Measurements from ENCODE around the gene SEC62. TPM values are rescaled to one million over a fixed set of nuclear protein-coding genes. Genes with fewer than 3 reads are reported as not detected.

SEC62 gene
- total RNA-seq, result 75.4 and 85.7 TPM in 2 replicates

- intact Hi-C loops (cut with micrococcal nuclease), result loop anchor here (1.0 to 2.0 kb wide), 5 partner anchors 70 to 256 kb away; partner anchors contain the start of genes GPR160, PHC3 and PRKCI
- Mint-ChIP-seq H3K4me1 (ENCODE audit: low read depth) (peaks cover 42% of the 10 kb centered on the region), H3K4me3 (peak within 1 kb of the TSS; percentile 91), H3K9me3 (no peaks in the 10 kb centered on the region), H3K27ac (peak within 1 kb of the TSS; percentile 99), H3K27me3 (ENCODE audit: insufficient read depth) (peaks cover 2% of the 10 kb centered on the region), H3K36me3 (ENCODE audit: low read depth) (peaks cover 12% of the 10 kb centered on the region)
- DNase-seq (ENCODE audit: low spot score), result peak; percentile 90
Observed at GRCh38 chr3:169966428-169966950, at the start of gene SEC62. Gene SEC62, plus strand, starts transcription at chr3:169966807. Its CDS starts 16 bp downstream, at chr3:169966823.

- H3K4me3 Mint-ChIP-seq, result no peak overlapping the region
- peaks cover 6% of the 10 kb centered on the region for H3K27me3 Mint-ChIP-seq (ENCODE audit: insufficient read depth)
- no peaks in the 10 kb centered on the region for H3K4me1 Mint-ChIP-seq (ENCODE audit: low read depth)
- no peak for DNase-seq (ENCODE audit: low spot score)
- intact Hi-C loops (cut with micrococcal nuclease), result no loop called here
- no peak overlapping the region for H3K27ac Mint-ChIP-seq
- no peaks in the 10 kb centered on the region for H3K9me3 Mint-ChIP-seq
- H3K36me3 Mint-ChIP-seq (ENCODE audit: low read depth), result no peaks in the 10 kb centered on the region
Observed at GRCh38 chr3:169923189-169923588, 43.4 kb upstream of the SEC62 start.

GRCh38 chr3:169923831-169924230, 42.8 kb upstream of the SEC62 start:
- Mint-ChIP-seq H3K9me3 (no peaks in the 10 kb centered on the region), H3K27me3 (ENCODE audit: insufficient read depth) (peaks cover 6% of the 10 kb centered on the region), H3K4me1 (ENCODE audit: low read depth) (no peaks in the 10 kb centered on the region), H3K27ac (no peak overlapping the region), H3K4me3 (no peak overlapping the region), H3K36me3 (ENCODE audit: low read depth) (no peaks in the 10 kb centered on the region)
- DNase-seq (ENCODE audit: low spot score), result no peak
- intact Hi-C loops (cut with micrococcal nuclease), result no loop called here

- no peak overlapping the region for H3K4me3 Mint-ChIP-seq
- no peaks in the 10 kb centered on the region for H3K9me3 Mint-ChIP-seq
- no peak for DNase-seq (ENCODE audit: low spot score)
- no peak overlapping the region for H3K27ac Mint-ChIP-seq
- intact Hi-C loops (cut with micrococcal nuclease), result no loop called here
- H3K36me3 Mint-ChIP-seq (ENCODE audit: low read depth), result no peaks in the 10 kb centered on the region
- peaks cover 5% of the 10 kb centered on the region for H3K4me1 Mint-ChIP-seq (ENCODE audit: low read depth)
- H3K27me3 Mint-ChIP-seq (ENCODE audit: insufficient read depth), result peaks cover 6% of the 10 kb centered on the region
Observed at GRCh38 chr3:169929830-169930519, 36.6 kb upstream of the SEC62 start.

- DNase-seq (ENCODE audit: low spot score), result no peak
- no peak overlapping the region for H3K4me3 Mint-ChIP-seq
- H3K4me1 Mint-ChIP-seq (ENCODE audit: low read depth), result peaks cover 5% of the 10 kb centered on the region
- H3K9me3 Mint-ChIP-seq, result no peaks in the 10 kb centered on the region
- peaks cover 9% of the 10 kb centered on the region for H3K27me3 Mint-ChIP-seq (ENCODE audit: insufficient read depth)
- no peak overlapping the region for H3K27ac Mint-ChIP-seq
- intact Hi-C loops (cut with micrococcal nuclease), result no loop called here
- no peaks in the 10 kb centered on the region for H3K36me3 Mint-ChIP-seq (ENCODE audit: low read depth)
Observed at GRCh38 chr3:169930843-169931242, 35.8 kb upstream of the SEC62 start.

GRCh38 chr3:169931747-169932520, 34.7 kb upstream of the SEC62 start:
- Mint-ChIP-seq H3K27me3 (ENCODE audit: insufficient read depth) (peaks cover 7% of the 10 kb centered on the region), H3K9me3 (no peaks in the 10 kb centered on the region), H3K4me3 (no peak overlapping the region), H3K4me1 (ENCODE audit: low read depth) (peaks cover 5% of the 10 kb centered on the region), H3K27ac (no peak overlapping the region), H3K36me3 (ENCODE audit: low read depth) (no peaks in the 10 kb centered on the region)
- intact Hi-C loops (cut with micrococcal nuclease), result no loop called here
- no peak for DNase-seq (ENCODE audit: low spot score)

- H3K36me3 Mint-ChIP-seq (ENCODE audit: low read depth), result no peaks in the 10 kb centered on the region
- no peak overlapping the region for H3K27ac Mint-ChIP-seq
- H3K27me3 Mint-ChIP-seq (ENCODE audit: insufficient read depth), result peaks cover 13% of the 10 kb centered on the region
- peaks cover 8% of the 10 kb centered on the region for H3K4me1 Mint-ChIP-seq (ENCODE audit: low read depth)
- no peak for DNase-seq (ENCODE audit: low spot score)
- H3K4me3 Mint-ChIP-seq, result no peak overlapping the region
- H3K9me3 Mint-ChIP-seq, result no peaks in the 10 kb centered on the region
- intact Hi-C loops (cut with micrococcal nuclease), result no loop called here
Observed at GRCh38 chr3:169939320-169939719, 27.3 kb upstream of the SEC62 start.

GRCh38 chr3:169939751-169940150, 26.9 kb upstream of the SEC62 start:
- Mint-ChIP-seq H3K9me3 (no peaks in the 10 kb centered on the region), H3K4me1 (ENCODE audit: low read depth) (peaks cover 8% of the 10 kb centered on the region), H3K27ac (no peak overlapping the region), H3K27me3 (ENCODE audit: insufficient read depth) (peaks cover 13% of the 10 kb centered on the region), H3K36me3 (ENCODE audit: low read depth) (no peaks in the 10 kb centered on the region), H3K4me3 (no peak overlapping the region)
- intact Hi-C loops (cut with micrococcal nuclease), result no loop called here
- no peak for DNase-seq (ENCODE audit: low spot score)

GRCh38 chr3:169940470-169941181, 26.0 kb upstream of the SEC62 start:
- intact Hi-C loops (cut with micrococcal nuclease), result no loop called here
- H3K9me3 Mint-ChIP-seq, result no peaks in the 10 kb centered on the region
- peaks cover 12% of the 10 kb centered on the region for H3K27me3 Mint-ChIP-seq (ENCODE audit: insufficient read depth)
- H3K4me3 Mint-ChIP-seq, result no peak overlapping the region
- H3K36me3 Mint-ChIP-seq (ENCODE audit: low read depth), result no peaks in the 10 kb centered on the region
- no peak for DNase-seq (ENCODE audit: low spot score)
- peaks cover 15% of the 10 kb centered on the region for H3K4me1 Mint-ChIP-seq (ENCODE audit: low read depth)
- no peak overlapping the region for H3K27ac Mint-ChIP-seq

GRCh38 chr3:169945313-169945712, 21.3 kb upstream of the SEC62 start:
- H3K27ac Mint-ChIP-seq, result no peak overlapping the region
- H3K9me3 Mint-ChIP-seq, result no peaks in the 10 kb centered on the region
- H3K27me3 Mint-ChIP-seq (ENCODE audit: insufficient read depth), result no peaks in the 10 kb centered on the region
- no peaks in the 10 kb centered on the region for H3K36me3 Mint-ChIP-seq (ENCODE audit: low read depth)
- H3K4me1 Mint-ChIP-seq (ENCODE audit: low read depth), result peaks cover 15% of the 10 kb centered on the region
- no peak for DNase-seq (ENCODE audit: low spot score)
- intact Hi-C loops (cut with micrococcal nuclease), result loop anchor here (1.0 kb wide), 1 partner anchor 24 kb away; no protein-coding TSS in a partner anchor
- H3K4me3 Mint-ChIP-seq, result no peak overlapping the region

- Mint-ChIP-seq H3K27ac (no peak overlapping the region), H3K4me3 (no peak overlapping the region), H3K27me3 (ENCODE audit: insufficient read depth) (no peaks in the 10 kb centered on the region), H3K9me3 (no peaks in the 10 kb centered on the region), H3K36me3 (ENCODE audit: low read depth) (no peaks in the 10 kb centered on the region), H3K4me1 (ENCODE audit: low read depth) (peaks cover 9% of the 10 kb centered on the region)
- no peak for DNase-seq (ENCODE audit: low spot score)
- intact Hi-C loops (cut with micrococcal nuclease), result no loop called here
Observed at GRCh38 chr3:169946336-169946735, 20.3 kb upstream of the SEC62 start.

- Mint-ChIP-seq H3K36me3 (ENCODE audit: low read depth) (no peaks in the 10 kb centered on the region), H3K4me1 (ENCODE audit: low read depth) (peaks cover 11% of the 10 kb centered on the region), H3K4me3 (no peak overlapping the region), H3K9me3 (no peaks in the 10 kb centered on the region), H3K27ac (no peak overlapping the region), H3K27me3 (ENCODE audit: insufficient read depth) (no peaks in the 10 kb centered on the region)
- no peak for DNase-seq (ENCODE audit: low spot score)
- intact Hi-C loops (cut with micrococcal nuclease), result no loop called here
Observed at GRCh38 chr3:169948559-169949448, 17.8 kb upstream of the SEC62 start.
